Amniotic epithelial cell (primary cell): ENCODE results near the gene SHKBP1.
"Not testable (repeated sequence)": the region's sequence is repeated elsewhere in the genome, so short reads cannot be mapped to it uniquely, and the experiment has no call there.

Experiments used
- DNase-seq: peaks from one replicate; pipeline ENCODE4 v3.0.0-alpha.2; 2010; ENCODE audit warnings: low read depth

The SHKBP1 gene

GRCh38 chr19:40576585-40577451 lies at the start of gene SHKBP1:
Gene SHKBP1, plus strand, starts transcription at chr19:40576873. Its CDS starts 27 bp downstream, at chr19:40576900.
- DNase-seq: peak; percentile 90

GRCh38 chr19:40528078-40528477 lies 48.6 kb upstream of the SHKBP1 start:
- DNase-seq: no peak

GRCh38 chr19:40528533-40529092 lies 48.1 kb upstream of the SHKBP1 start:
- DNase-seq: no peak

- DNase-seq: peak; percentile 46
Observed at GRCh38 chr19:40529093-40529954, 47.3 kb upstream of the SHKBP1 start.

GRCh38 chr19:40530091-40530901 lies 46.4 kb upstream of the SHKBP1 start:
- DNase-seq: no peak

GRCh38 chr19:40533508-40533907 lies 43.2 kb upstream of the SHKBP1 start:
- no peak for DNase-seq

- DNase-seq: no peak
Observed at GRCh38 chr19:40534148-40534547, 42.5 kb upstream of the SHKBP1 start.

GRCh38 chr19:40539070-40539469 lies 37.6 kb upstream of the SHKBP1 start:
- DNase-seq: peak; percentile 16

GRCh38 chr19:40542202-40542859 lies 34.3 kb upstream of the SHKBP1 start:
- DNase-seq: no peak

- DNase-seq: no peak
Observed at GRCh38 chr19:40543029-40543597, 33.6 kb upstream of the SHKBP1 start.

GRCh38 chr19:40546153-40546841 lies 30.4 kb upstream of the SHKBP1 start:
- DNase-seq: not testable (repeated sequence)

GRCh38 chr19:40547190-40547589 lies 29.5 kb upstream of the SHKBP1 start:
- not testable (repeated sequence) for DNase-seq

GRCh38 chr19:40547836-40548235 lies 28.8 kb upstream of the SHKBP1 start:
- DNase-seq: no peak

GRCh38 chr19:40549007-40549708 lies 27.5 kb upstream of the SHKBP1 start:
- DNase-seq: peak; percentile 34

- no peak for DNase-seq
Observed at GRCh38 chr19:40550951-40551350, 25.7 kb upstream of the SHKBP1 start.

- DNase-seq: no peak
Observed at GRCh38 chr19:40552848-40553247, 23.8 kb upstream of the SHKBP1 start.

GRCh38 chr19:40553885-40554857 lies 22.5 kb upstream of the SHKBP1 start:
- DNase-seq: no peak

- DNase-seq: no peak
Observed at GRCh38 chr19:40555978-40556689, 20.5 kb upstream of the SHKBP1 start.
